GM19397 (cell line): ENCODE results near the gene PLEKHG5.
"Not testable (repeated sequence)": the region's sequence is repeated elsewhere in the genome, so short reads cannot be mapped to it uniquely, and the experiment has no call there.

Source experiments
- ATAC-seq: cut with Tn5 transposase; IDR thresholded peaks from one replicate; pipeline ENCODE4 v1.9.1; 2021; ENCODE audit warnings: mild to moderate bottlenecking, moderate library complexity; ENCODE audit not compliant: unreplicated experiment

Gene PLEKHG5

GRCh38 chr1:6497215-6497866 lies 5.9 kb upstream of the PLEKHG5 start:
- ATAC-seq = no peak

GRCh38 chr1:6496890-6497214 lies 5.4 kb upstream of the PLEKHG5 start:
- no peak for ATAC-seq

DNA sequence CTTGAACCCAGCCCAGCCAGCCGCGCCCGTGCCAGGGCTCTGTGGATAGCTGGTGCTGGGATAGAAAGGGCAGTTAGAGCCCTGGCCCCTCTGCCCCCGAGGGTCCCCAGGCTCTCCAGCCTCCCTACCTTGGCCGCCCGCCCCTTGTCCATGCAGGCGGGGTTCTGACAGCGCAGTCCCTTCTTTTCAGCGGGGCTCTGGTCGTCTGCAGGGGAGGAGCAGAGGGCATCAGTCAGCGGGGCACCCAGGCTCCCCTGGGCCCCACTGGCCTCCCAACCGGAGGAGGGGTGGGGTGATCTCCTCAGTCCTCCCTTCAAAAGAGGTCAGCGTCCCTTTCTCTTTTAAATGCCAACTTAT lies 4.9 kb upstream of the PLEKHG5 start:
- no peak for ATAC-seq

DNA sequence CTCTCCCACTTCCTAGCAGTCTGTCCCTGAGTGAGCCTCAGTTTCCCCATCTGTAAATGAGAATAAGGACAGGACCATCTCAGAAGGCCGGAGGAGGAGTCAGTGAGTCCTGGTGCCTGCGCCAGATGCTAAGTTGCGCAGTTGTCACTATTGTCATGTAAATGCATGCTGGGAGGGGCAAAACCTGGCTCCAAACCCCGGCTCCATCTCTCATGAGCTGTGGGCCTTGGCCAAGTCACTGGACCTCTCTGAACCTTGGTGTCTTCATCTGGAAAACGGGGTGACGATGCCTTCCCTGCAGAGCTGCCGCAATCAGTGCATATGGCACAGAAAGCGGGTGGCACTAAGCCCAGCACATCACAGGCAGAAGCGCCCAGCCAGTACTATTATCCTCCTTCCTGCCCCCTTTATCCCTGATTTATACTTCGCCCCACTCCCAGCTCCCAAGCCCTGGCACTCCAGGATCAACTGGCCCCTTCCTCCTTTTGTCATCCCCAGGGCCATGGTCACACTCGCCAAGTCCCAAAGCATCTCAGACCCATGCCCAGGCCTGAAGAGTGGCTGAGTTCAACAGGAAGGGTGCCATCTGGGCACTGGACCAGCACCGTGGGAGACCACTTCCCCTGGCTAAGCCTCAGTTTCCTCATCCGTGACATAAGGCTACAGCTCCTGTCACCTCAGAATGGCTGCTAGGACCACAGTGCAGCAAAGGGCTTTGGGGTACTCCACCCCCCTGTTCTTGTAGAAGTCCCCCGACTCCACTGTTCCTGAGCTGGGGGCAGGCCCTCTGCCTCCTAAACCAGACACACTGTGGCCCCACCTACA lies 4.3 kb upstream of the PLEKHG5 start:
- no peak for ATAC-seq

- ATAC-seq = no peak
Measured at GRCh38 chr1:6495041-6495441, 3.6 kb upstream of the PLEKHG5 start.

GRCh38 chr1:6494627-6495026 lies 3.2 kb upstream of the PLEKHG5 start:
- ATAC-seq = no peak

DNA sequence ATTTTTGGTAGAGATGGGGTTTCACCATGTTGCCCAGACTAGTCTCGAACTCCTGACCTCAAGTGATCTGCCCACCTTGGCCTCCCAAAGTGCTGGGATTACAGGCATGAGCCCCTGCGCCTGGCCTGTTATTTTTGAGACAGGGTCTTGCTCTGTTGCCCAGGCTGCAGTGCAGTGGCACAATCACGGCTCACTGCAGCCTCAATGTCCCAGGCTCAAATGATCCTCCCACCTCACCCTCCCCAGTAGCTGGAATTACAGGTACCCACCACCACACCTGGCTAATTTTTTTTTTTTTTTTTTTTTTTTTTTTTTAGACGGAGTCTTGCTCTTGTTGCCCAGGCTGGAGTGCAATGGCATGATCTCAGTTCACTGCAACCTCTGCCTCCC lies 2.4 kb upstream of the PLEKHG5 start:
- not testable (repeated sequence) for ATAC-seq

DNA sequence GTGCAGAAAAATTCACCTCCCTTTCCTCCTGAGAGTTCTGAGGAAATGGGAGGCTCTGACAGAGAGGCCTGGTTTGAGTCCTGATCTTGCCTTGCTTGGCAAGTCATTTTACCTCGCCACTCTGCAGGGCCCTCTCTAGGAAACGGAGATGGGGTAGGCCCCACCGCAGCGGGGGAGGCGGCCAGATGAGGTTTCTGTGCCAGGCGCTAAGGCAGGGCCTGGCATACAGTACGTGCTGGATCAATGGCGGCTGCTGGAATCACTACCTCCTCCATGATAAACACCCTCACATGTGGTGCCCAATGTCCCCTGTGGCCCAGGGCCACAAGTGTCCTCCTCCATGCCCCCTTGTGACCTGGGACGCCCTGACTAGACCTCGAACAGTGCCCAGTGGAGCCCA lies 499 bp upstream of the PLEKHG5 start:
- ATAC-seq = no peak

- no peak for ATAC-seq
Measured at GRCh38 chr1:6491081-6491449, 402 bp downstream of the PLEKHG5 start.

DNA sequence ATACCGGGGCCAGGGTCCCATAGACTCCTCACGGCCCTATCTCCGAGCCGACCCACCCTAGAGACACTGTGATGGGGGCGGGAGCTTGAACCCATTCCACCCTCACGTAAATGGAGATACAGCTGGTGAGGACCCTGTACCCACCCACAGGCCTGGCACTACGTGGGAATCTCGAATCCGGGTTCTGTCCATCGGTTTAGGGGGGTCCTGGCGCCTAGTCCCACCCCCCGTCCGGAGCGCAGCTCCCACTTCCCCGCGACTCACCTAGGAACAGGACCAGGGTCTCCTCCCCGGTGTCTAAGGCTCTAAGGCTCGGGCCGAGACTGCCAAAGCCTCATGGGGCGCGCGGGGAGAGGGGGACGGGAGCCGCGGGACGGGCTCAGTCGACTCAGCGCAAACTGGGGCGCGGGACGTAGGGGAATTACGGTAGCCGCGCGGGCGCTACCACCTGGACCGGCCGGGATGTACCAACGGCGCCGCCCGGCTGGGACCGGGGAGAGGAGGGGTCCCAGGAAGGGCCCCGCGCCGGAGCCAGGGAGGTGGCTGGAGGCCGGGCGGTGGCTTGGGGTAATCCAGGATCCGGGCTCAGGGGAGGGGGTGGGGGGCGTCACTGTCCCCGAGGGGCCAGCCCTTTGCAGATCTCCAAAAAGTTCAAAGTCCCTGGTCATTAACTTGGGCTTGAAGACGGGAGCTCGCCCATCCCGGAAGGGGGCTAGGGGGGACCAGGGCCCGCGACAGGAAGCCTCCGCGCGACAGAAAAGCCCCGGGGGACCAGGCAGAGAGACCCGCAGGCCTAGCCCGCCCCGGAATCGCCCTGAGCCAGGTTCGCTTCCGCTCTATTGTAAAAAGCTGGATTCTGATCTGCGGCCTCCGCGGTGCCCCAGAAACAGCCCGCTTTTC lies 1.0 kb downstream of the PLEKHG5 start:
- no peak for ATAC-seq

DNA sequence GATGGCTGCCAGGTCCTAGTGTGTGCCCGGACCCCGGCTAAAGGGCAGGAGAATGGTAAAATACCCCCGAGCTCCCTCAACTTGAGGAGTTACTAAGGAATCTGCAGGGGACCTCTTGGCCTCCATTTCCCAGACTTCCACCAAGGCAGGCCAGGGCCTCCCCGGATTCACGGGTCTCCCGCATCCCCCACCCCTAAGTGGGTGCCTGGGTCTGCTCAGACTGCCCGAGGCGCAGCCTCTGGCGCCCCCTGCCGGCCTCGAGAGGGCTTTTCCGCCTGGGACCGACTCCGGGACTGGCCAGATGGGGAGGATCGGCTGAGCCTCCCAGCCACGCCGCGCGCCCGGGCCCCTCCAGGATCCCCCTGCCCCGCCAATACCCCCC lies 1.7 kb downstream of the PLEKHG5 start:
- ATAC-seq = no peak

GRCh38 chr1:6489383-6489765 lies 2.1 kb downstream of the PLEKHG5 start:
- no peak for ATAC-seq

DNA sequence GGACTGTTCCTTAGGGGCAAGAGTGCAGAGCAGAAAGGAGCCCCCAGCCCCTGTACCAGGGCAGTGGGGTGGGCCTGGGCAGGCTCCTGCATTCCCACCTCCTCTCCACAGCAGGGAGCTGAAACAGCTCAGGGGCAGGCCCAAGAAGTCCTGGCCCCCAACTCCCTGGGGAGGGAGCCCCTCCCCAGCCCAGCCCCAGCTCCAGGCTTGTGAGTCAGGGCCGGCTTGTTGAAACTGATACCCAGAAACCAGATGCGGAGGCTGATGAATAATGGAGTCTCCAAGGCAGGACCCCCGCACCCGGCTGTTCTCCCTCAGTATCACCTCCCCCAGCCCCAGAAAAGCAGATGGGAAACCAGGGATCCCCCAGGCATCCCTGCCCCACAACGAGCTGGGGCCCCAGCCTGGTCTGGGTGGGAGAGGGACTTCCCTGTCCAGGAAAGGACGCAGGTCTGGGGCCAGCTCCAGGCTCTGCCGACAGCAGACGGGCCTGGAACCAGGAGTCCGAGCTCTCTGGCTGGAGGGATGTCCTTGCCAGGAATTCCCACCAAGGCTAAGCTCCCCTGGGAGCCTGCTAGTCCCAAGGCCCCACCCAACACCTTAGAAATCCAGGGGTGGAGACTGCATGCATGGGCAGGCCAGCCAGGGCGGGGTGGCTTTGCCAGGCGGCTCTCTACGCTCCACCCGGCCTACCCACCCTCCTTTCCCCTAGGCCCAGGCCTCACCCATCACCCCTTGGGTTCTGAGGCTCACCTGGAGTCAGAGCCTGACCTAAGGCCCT lies 2.7 kb downstream of the PLEKHG5 start:
- ATAC-seq = no peak

DNA sequence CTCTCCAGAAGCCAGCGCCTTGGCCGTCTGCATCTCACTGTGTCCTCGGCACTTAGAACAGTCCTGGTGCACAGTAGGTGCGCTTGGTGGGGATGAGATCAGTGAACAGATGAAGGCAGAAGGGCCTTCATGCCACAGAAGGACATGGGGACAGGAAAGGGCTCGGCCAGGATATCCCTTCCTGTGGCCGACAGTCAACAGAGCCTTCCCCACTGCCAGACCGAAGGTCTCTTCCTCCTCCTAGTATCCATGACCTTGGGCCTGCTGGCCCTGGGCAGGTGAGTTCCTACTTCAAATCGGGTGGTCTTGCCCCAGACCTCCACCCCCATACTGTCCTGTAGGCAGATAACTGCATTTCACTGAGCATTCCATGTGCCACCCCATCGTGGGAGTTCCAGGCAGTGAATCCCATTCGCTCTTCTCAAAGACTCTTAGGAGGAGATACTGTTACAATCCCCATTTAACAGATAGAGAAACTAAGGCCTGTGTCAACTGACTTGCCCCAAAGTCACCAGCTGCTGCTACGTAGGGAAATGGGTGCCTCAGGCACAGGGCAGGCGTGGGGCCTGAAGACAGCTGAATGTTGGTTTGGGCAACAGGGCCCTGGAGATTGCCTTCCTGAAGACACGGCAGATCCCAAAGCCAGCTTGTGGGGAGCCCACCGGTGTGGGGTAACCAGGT lies 3.5 kb downstream of the PLEKHG5 start:
- ATAC-seq = no peak

- no peak for ATAC-seq
Measured at GRCh38 chr1:6486433-6487011, 4.9 kb downstream of the PLEKHG5 start.

GRCh38 chr1:6485168-6486101 lies 6.0 kb downstream of the PLEKHG5 start:
- ATAC-seq = no peak

DNA sequence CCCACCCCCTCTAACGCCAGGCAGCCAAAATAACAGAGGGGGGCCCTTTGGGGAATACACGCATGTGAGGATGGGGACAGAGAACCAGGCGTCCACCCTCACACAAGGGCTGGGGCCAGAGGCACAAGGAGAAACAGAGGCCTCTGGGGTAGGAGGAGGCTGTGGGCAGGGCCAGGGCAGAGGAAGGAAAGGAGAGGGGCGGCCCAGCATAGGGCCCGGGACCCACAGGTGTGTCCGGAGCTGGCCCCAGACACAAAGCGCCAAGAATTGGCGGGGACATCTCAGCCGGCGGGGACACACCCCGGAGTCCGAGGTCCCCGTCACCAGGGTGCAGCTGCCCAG lies 6.7 kb downstream of the PLEKHG5 start:
- no peak for ATAC-seq

- ATAC-seq = no peak
Measured at GRCh38 chr1:6483761-6484117, 7.7 kb downstream of the PLEKHG5 start.

- ATAC-seq = no peak
Measured at GRCh38 chr1:6483017-6483760, 8.3 kb downstream of the PLEKHG5 start.
